Fibroblast of upper back skin (primary cell): ENCODE data around the gene CASZ1.

ENCODE experiments used
- DNase-seq: peaks from one replicate; pipeline ENCODE4 v3.0.0-alpha.2; 2013

The CASZ1 gene

DNA sequence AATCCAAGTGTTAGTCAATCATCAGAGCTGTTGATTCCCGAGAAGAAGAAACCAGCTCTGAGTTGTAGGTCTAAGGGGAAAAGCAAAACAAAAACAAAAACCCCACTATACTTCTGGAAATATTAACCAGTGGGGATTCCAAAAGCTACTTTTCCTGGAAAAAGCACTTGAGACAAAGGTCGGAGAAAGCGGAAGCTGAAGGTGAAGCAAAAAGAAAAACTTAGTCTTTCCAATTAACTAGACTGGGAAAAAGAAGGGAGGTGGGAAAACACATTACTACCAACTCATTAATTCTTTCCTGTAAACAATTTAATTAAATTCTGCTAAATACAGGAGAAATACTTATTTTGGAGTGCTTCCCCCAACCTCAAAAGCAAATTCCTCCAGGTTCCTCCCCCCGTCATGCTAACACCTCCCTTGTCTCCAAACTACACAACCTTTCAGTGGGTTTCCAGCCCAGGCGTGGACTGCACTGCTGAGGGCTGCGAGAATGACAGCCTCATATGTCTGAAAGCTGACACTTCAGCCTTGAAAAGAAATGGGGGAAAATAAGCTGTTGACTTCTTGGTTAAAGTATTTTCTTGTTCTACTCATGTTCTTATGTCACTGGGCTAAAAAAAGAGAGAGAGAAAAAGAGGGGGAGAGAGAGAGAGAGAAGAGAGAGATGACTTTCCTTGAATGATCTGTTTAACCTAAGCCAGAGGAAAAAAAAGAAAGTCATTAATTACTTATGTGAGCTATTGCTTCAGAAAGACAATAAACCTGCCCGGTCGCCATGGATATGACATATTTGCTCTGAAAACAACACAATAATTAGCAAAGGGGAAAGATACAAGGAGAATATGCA, 5.1 kb downstream of the CASZ1 start:
- DNase-seq: no peak

DNA sequence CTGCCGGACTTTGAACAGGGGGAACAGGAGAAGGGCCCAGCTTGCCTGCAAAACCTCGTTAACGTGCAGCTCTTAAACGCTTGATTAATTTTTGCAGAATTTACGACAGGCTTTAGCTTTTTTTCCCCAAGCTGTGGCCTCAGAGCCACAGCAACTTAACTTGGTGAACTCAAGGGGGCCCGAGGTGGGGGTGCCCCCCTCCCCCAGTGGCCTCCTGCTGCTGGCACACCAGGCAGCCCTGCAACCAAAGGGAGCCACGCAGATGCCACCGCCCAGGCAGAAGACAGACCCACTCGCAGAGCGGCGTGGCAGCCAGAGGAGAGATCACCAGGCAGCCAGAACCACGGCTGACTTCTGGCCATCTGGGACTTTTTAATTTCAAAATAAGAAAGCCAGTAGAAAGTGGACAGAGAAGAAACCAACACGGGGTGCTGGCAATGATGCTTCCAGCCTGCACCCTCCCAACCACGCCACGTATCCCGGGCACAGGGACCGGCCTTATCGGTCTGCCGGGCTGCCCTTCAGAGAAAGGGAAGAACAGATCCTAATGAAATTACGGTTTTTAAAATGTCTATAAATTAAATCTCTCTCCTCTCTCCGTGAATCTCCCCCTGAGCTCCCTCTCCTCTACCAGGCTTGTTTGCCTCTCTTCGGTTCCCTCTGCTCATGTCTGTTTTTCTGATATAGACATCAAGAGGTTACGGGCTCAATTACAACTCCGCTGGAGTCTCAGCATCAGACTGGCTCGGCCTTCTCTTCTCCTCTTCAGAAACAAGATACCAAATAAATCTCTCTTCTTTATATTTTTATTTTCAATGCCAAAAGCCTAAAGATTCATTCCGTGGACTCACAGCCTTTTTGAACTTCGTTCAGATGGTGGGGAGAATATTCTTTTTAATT, 6.4 kb downstream of the CASZ1 start:
- no peak for DNase-seq

DNA sequence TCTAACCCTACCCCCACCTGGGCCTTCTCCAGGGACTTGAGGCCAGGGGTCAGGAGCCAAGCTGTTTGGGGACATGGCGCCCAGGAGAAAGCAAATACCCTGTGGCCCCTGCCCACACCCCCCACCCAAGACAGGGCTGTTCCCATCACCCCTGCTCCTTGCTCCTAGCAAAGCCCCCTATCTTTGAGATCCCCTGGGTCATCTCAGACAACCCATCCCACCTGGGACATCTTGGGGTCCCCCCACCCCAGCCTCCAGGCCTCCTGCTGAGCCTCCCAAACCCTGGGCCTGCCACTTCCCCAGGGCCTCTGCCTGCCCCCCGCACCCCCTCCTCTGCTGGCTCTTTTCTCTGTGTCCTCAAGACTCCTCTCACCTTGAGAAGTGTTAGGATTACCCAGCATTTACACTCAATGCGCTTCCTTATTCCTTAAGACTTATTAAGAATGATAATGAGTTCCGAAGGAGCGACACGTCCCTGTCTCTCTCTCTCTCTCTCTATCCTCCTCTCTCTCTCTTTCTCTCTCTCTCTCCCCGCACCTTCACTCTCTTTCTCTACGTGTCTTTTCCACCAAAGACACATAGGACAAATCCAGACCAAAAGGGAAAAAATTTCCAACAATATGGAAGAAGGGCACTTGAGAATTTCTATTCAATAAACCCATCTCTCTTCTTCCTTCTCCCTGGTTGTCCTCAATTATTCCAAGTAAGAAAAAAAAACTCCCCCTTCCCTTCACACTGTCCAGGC, 7.2 kb downstream of the CASZ1 start:
- no peak for DNase-seq

DNA sequence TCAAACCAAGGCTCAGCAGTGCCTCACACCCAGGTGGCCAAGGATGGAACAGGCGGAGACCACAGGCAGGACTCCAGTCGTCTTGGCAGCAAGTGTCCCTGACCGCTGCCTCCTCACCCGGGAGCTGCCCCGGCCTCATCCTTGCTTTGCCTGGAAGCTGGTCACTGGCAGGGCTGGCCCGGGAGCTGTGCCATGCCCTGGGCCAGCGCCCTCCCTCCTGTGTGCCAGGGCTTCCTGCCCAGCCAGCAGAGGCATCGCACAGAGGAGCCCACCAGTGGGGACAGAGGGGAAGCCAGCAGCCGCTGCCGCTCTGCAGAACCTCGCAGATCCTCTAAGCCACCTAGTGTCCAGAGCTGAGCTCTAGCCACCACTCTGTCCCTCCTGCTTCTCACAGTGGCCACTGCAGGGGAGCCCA, 7.8 kb downstream of the CASZ1 start:
- no peak for DNase-seq

DNA sequence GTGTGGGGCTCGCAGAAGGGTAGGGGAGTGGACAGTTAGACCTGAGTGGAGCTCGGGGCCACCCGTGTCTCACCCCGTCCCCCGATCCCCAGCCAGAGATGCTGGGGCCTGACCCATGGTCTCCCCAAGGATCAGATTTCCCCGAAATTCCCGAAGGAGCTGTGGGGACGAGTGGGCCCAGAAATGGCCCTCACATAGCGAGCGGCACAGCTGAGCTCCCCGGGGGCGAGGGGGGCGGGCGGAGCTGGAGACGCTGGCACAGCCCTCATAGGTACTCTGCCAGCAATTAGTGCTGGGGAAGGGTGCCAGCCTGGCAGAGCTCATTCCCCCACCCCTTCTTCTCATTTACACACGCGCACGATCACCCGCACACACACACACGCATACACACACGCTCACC, 9.2 kb downstream of the CASZ1 start:
- DNase-seq: no peak

DNA sequence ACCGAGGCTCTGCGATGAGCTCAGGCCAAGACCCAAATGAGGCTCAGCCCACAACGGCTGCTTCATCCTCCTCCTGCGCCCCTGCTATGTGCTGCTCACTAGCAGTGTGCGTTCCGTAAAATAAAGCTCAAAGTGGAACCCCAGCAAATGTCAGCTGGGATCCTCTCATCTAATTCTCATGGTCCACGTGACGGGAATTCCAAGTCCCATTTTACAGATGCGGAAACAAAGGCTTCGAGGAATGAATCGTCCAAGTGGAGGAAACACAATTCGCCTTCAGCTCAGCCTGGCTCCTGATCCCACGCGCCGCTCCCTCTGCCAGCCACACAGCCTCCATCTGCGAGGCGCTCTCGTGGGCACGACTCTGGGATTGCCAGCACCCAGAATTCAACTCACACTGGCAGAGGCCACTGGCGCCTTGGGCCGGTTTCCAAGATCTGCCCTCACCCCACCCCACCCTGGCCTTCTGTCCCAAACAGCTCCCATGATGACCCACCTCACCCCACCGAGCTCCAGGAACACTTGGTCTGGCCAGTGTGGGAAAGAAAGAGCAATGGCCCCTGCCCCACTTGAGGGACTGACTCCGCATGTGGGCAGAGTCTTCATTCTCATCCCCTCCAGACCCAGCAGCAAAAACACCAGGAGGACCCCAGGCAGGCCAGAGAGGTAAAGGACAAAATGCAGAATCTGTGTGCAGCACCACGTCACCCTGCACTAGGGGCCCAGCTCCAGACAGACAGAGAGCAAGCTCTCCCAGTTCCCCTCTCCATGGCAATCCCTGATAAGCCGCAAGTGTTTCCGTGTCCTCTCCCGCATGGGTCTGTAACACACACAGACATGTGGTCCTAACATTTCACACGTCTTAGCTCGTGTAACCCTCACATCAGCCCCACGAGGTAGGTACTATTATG, 10.5 kb downstream of the CASZ1 start:
- no peak for DNase-seq

DNA sequence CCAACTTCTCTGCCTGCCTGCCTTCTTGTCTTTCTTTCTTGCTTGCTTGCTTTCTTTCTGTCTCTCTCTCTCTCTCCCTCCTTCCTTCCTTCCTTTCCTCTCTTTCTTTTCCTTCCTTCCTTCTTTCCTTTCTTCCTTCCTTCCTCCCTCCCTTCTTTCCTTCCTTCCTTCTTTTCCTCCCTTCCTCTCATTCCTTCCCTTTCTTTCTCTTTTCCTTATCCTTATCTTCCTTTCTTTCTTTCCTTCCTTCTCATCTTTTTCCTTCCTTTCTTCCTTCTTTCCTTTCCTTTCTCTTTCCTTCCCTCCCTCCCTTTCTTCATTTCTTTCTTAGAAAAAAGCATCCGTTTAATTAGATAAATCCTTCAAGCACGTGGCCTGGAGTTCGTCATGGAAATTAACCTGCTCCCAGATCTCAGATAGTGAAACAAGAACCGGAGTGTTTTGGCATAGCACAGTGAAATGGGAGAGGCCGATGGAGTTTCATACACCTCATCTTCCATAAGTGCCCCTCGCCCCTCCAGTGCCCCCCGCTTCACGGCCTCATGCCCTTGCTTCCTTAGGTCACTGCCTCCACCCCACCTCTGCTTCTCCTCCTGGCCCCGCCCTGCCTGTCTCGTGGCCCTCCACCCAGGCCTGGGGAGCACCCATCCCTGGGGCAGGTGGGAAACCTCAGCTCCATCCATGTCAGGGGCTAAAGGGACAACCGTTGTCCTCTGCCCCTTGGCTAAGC, 11.3 kb downstream of the CASZ1 start:
- DNase-seq: no peak

DNA sequence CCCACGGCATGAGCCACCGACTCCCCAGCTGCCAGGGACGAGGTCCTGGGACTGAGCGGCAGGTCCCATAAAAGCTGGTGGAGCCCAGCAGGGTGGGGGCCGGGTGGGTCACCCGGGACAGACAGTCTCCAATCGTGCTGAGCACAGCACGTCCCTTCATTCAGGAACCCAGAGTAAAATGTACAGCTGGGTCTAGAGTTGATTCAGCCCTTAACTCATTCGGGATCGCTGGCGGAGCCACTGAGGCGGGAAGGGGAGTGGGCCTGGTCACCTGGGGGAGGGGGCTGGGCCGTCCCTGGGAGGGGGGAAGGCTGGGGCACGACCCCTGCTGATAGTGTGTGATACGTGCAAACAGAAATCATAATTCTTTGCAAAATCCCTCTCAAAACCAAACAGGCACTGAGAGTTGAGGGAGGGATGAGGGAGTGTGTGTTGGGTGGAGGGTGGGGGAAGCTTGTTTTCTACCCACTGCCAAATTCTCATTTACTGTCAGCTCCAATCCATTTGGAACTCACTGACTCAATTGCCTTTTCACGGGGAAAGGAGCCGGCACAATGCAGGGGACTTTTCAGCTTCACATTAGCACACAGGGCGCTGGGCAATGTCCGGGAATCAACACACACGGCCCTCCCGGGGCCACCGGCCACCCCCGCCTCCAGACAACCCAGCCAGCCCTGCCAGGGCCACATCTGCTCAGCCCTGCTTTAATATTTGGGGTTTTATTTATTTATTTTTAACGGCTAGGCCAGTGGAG, 13.8 kb downstream of the CASZ1 start:
- DNase-seq: no peak

DNA sequence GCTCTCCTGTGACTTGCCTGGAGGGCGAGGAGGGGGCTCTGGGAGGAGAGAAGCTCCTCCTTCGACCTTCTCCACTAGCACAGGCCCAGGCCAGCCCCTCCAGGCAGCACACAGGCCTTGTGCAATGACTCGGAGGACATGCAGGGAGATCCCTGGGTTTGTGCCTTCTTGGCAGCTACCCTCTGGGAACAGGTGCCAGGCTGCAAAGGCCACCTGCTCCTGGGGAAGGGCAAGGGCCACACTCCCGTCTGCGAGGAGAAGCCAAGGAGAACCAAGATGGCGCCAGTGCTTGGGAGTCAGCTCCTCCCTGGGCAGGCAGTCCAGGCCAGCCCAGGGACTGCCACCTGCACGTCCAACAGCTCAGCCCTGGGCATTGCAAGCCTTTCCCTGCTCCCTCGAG, 15.3 kb downstream of the CASZ1 start:
- DNase-seq: no peak

DNA sequence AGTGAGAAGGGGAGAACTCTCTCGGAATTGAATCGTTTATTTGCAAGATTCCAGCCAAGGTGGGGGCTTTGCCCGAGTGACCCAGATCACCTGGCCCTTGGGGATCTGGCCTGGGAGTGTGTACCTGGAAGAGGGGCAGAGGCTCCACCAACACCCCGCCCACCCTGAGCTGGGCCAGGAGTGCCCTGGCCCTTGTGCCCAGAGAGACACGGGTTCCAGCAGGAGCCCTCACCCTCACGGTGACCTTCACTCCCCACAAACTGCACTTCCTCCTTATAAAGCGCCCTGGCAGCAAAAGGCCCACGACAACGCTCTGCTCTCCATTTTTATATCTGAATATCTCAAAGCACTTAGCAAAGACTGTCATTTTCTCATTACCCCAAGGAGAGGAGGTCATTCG, 16.6 kb downstream of the CASZ1 start:
- no peak for DNase-seq

DNA sequence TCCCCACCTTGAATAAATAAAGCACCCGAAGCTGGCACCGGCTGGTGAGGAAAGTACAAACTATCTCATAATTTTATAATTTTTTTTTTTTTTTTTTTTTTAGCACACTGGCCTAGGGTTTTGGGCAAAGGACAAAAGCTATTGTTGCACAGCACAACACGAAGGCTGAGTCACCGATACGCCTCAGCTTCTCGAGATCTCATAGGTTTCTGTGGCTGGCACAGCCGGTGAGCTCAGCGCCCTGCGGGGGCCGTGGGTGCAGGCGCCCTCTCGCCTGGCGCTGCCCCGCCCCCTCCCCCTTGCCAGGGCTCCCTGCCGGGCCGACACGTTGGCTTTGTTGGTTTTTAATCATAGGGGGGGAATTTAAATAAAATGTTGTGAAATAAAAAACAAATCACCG, 17.2 kb downstream of the CASZ1 start:
- DNase-seq: no peak

DNA sequence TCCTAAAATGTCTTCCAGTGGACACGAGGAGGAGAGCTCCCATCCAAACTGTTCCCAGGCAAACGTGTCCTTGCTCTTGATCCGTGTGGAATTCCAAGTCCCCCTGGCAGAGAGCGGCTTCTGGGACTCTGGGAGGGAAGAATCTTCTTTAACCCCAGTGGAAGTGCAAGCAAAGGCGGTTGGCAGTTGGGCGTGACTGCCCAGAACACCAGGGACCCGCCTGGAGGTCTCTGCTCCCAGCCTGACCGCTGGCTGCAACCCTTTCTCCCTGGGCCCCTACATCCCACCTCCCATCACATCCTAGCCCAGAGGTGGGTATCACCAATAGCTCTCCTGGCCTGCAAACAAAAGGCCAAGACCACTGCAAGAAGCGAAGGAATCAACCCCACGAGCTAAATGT, 17.8 kb downstream of the CASZ1 start:
- DNase-seq: no peak

DNA sequence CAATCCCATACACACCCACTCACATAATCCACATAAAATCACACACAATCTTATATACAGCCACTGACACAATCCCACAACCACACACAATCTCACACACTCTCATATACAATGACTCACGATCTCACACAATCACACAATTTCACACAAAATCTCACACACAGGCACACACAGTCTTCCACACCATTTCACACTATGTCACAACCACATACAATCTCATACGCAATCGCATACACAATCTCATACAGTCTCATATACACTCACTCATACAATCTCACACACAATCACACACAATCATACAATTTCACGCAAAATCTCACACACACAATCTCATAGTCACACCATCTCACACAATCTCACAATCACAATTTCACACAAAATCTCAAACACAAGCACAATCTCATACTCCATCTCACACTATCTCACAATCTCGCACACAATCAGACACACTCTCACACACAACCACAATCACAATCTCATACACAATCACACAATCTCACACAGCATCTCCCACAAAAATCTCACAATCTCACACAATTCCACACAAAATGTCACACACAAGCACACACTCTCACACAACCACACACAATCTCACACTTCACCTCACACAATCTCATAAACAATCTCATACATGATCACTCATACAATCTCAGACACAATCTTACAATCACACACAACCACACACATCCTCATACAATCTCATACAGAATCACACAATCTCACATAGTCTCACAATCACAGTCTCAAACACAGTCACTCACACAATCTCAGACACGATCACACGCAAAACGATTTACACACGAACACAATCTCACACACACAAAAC, 18.5 kb downstream of the CASZ1 start:
- no peak for DNase-seq

DNA sequence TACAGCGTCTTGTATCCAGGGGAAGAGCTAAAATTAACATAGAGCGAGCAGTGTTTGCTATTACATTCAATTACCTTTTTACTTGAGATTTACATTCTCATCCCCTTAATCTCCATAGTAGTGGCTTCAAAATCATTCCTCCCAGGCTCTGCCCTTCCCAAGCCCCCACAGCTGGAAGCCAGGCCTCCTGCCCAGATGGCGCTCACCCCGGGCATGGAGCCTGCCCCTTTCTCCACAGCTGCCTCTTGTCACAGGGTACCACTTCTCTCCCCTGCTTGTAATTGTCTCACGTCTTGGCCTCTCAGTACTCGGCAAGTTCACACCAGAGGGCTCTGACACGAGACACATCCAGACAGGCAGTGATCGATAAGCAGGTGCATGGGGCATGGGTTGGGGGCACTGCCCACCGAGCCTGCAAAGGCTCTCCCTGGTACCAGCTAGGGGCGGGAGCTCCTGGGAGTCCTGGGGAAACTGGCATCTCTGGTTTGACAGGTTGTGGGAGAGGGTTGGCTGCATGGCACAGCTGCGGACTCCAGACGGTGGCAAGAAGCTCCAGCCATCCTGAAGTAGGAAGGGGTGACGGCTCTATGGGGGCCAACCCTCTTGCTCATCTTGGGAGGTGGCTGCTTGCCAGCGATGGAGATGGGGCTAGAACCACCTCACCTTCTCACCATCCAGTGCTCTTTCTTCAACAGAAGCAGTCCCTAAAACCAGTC, 20.1 kb downstream of the CASZ1 start:
- no peak for DNase-seq

DNA sequence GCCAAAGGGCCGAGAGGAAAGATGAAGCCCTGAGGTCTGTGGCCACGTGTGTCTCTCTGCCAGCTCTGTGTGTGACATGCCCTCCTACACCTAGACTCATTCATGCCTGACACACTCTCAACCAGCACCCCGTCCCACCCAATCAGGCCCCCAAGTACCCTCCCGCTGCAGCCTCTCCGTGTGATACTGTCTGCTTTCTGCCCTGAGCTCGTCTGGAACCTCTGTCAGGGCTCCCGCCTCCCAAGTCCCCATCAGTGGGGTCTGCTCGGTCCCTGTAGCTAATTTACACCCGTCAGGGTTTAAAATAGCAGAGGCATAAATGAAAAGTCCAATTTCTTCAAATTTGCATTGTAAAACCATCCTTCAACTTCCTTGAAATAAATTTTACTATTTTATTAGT, 20.7 kb downstream of the CASZ1 start:
- DNase-seq: no peak

DNA sequence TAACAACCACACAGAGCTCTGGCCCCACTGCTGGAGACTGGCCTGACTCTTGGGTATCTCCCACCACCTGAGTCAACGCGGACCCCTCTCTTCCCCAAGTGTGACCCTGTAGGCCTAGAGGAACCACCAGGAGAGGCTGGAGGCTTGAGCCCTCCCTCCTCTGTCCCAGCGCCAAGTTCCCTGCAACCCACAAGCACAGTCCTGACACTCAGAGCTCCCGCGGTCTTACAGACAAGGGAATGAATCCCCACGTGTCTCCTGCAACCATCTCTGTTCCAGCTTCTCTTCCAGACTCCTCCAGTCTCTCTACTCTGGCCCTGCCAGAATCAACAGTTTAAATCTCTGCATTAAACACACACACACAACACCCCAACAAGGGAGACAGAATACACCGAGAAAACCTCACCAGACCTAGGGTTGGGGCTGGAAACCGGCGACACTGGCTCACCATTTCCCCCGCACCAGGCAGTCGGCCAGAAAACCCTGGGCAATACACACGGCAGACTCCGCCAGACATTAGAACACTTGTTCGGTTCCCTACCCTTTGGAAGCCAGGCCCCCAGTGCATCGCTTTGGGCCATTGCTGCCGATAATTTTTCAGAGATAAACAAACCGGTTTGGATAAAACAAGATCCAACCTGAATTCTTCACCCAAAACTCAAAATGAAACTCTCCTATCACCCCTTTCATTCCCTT, 21.7 kb downstream of the CASZ1 start:
- no peak for DNase-seq

DNA sequence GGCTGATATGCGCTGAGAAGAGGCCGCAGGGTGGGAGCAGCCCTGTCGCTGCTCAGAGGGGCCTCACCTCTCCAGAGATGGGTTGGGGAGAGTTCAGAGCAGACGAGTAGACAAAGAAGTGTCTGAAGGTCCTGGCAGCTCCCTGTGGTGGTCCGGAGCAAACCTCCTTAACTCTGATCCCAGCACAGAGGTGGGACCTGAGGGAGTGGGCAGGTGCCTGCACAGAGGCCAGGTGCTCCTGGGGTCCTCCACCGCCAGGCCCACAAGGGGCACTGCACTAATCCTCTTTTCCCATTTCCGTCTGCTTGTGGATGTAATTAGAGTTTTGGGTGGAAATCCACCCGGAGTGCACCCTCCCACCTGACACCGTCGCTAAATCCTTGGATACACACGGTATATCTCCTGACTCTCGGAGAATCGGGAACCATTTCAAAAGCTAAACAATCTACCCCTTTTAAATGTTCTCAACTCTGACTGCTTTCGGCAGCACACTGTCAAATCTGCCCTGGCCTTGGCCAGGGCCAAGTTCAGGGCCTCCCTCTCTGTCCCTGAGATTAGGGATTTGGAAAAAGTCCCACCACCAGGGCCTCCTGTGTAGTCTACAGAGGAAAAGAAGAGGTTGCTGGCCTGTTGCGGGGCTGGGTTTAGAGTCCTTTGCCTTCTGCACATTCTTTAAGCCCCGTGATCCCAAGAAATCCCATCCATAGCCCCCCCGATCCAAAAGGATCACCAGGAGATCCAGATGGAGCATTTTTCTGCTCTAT, 22.4 kb downstream of the CASZ1 start:
- DNase-seq: no peak

DNA sequence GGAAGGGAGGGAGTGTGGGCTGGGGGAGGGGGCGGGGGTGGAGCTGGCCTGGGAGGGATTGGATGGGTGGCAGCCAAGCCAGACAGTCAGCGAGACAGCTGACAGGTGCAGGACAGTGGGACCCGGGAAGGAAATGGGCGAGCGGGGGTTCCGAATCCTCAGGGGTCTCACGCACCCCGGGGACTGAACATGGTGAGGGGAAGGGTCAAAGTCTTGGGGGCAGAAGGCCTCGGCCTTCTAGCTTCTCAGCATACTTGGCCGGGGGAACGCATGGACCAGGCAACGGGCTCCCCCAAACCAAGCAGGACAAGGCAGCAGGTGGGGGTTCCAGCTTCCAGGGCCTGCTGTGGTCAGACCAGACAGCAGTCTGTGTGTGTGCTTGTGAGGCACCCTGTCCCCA, 23.1 kb downstream of the CASZ1 start:
- DNase-seq: no peak
